Measurements from ENCODE around the gene TMEM92. TPM values are rescaled to one million over a fixed set of nuclear protein-coding genes. Genes with fewer than 3 reads are reported as not detected.

TMEM92 gene
- total RNA-seq, 1 donor from 2014 or later = 0.26 TPM

- peak; percentile 58 for FAIRE-seq
- H3K27me3 ChIP-seq (ENCODE audit: control insufficient read depth, insufficient read depth, low read length) = peaks cover 9% of the 10 kb centered on the region
- no peak overlapping the region for H3K4me3 ChIP-seq (ENCODE audit: low read depth, low read length)
- no peak for DNase-seq (ENCODE audit: low read depth)
- no peaks in the 10 kb centered on the region for H3K36me3 ChIP-seq (ENCODE audit: control insufficient read depth, insufficient read depth, low read length)
- no peak for TF ChIP-seq CTCF (IDR thresholded peaks at IDR 0.05; ENCODE audit: insufficient read depth, low read length, severe bottlenecking)
These were observed 18.3 kb upstream of the TMEM92 start for GRCh38 chr17:50255766-50256635.

DNA sequence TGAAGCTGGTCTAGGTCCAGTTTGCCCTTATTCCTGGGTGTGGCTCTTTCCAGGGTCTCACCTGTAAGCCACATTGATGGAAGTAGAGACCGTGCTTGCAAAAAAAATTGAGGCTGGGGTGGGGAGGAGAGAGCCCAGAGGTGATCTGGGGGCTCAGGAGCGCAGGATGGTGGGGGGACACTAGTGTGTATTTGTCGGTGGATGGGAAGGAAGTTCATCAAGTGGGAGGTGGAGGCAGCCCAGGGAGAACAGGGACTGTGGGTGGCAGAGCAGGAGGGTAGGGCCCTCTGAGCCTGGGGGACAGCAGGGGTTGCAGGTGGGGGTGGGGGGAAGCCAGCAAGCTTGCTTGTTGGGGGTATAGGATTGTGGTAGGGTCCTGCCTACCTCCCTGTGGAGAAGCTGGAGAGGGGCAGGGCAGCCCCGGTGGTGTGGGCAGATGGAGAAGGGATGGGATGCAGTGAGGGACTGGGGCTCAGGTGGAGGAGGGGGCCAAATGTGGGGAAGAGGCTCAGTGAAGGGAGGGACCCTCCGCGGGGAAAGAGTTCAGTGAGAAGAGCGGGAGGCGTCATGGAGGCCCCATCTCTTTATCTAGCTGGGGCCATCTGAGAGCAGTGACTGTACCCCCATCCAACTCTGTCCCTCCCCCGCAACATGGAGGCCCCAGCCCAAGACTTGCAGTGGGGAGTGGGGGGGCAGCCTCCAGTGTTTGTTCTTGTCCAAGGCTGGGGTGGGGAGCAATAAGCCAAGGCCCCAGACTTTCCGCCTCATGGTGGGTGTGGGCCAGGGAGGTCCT is 17.2 kb upstream of the TMEM92 start:
- FAIRE-seq (no peak), DNase-seq (ENCODE audit: low read depth) (no peak)
- no peak for TF ChIP-seq CTCF (IDR thresholded peaks at IDR 0.05; ENCODE audit: insufficient read depth, low read length, severe bottlenecking)
- peaks cover 9% of the 10 kb centered on the region for H3K27me3 ChIP-seq (ENCODE audit: control insufficient read depth, insufficient read depth, low read length)
- no peaks in the 10 kb centered on the region for H3K36me3 ChIP-seq (ENCODE audit: control insufficient read depth, insufficient read depth, low read length)
- no peak overlapping the region for H3K4me3 ChIP-seq (ENCODE audit: low read depth, low read length)

DNA sequence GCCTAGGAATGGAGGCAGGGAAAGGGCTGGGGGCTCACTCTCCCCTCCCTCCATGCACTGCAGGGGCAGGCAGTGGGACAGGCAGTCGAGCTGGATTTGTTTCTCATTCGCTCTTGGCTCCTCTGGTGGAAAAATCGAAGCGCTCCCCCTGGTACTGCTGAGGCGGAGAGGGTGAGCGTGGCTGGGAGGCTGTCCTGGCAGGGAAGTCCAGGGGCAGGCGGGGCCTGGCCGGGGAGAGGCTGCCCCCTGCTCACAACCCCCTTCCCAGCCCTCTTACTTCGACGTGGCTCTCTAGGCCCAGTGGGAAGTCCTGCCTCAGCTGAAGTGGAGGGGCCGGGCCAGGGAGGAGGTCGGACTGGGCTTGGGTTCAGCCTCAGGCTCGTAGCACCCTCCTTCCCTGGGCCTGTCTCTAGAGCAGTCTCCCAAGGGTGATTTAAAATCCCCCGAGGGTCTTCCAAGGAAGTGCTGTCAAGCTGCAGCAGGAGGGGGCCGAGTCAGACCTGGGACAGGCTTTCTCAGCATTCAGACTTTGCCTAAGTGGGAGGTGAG is 16.5 kb upstream of the TMEM92 start:
- Histone ChIP-seq H3K4me3 (ENCODE audit: low read depth, low read length) (no peak overlapping the region), H3K27me3 (ENCODE audit: control insufficient read depth, insufficient read depth, low read length) (peaks cover 9% of the 10 kb centered on the region), H3K36me3 (ENCODE audit: control insufficient read depth, insufficient read depth, low read length) (no peaks in the 10 kb centered on the region)
- FAIRE-seq (no peak), DNase-seq (ENCODE audit: low read depth) (no peak)
- TF ChIP-seq CTCF (IDR thresholded peaks at IDR 0.05; ENCODE audit: insufficient read depth, low read length, severe bottlenecking) = no peak

DNA sequence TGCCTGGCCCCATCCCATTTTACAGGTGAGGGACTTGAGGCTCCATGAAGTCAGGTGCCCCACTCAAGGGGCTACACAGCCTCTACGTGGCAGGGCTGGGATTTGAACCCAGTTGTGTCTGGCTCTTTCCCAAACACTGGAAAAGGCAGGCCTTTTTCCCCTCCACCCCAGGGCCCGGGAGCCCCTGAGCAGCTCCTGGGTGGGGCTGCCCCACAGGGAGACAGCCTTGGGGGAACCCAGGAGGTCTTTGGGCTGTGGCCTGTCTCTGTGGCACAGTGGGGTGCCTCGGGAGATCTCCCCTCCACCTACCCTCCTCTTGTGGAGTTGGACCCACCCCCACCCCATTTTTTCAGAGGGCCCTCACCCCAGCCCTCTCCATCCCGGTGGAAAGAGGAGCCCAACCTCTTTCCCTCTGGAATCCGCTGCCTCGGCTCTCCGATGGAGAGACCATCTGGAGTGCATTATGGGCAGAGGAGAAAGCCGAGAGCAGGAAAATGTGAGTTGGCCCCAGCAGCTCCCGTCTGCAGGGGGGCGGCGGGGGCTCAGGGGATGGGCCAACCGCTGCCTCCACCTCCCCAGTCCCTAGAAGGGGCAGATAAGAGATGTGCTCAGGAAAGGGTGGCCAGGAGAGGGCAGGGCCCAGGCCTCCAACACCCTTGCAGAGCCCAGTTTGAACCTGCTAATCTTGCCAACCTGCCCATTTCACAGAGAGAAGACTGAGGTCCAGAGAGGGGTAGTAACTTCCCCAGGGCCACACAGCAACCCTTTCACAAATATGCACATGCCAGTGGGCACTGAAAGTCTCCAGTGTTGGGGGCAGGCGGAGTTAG is 15.4 kb upstream of the TMEM92 start:
- no peak for TF ChIP-seq CTCF (IDR thresholded peaks at IDR 0.05; ENCODE audit: insufficient read depth, low read length, severe bottlenecking)
- H3K27me3 ChIP-seq (ENCODE audit: control insufficient read depth, insufficient read depth, low read length) = peaks cover 13% of the 10 kb centered on the region
- no peaks in the 10 kb centered on the region for H3K36me3 ChIP-seq (ENCODE audit: control insufficient read depth, insufficient read depth, low read length)
- H3K4me3 ChIP-seq (ENCODE audit: low read depth, low read length) = no peak overlapping the region
- DNase-seq (ENCODE audit: low read depth) (no peak), FAIRE-seq (no peak)

GRCh38 chr17:50259477-50260324 is 14.6 kb upstream of the TMEM92 start:
- Histone ChIP-seq H3K27me3 (ENCODE audit: control insufficient read depth, insufficient read depth, low read length) (peaks cover 15% of the 10 kb centered on the region), H3K4me3 (ENCODE audit: low read depth, low read length) (no peak overlapping the region), H3K36me3 (ENCODE audit: control insufficient read depth, insufficient read depth, low read length) (no peaks in the 10 kb centered on the region)
- no peak for DNase-seq (ENCODE audit: low read depth)
- FAIRE-seq = no peak
- TF ChIP-seq CTCF (IDR thresholded peaks at IDR 0.05; ENCODE audit: insufficient read depth, low read length, severe bottlenecking) = no peak
